ENCODE results near the gene NELL2. TPM values are rescaled to one million over a fixed set of nuclear protein-coding genes. Genes with fewer than 3 reads are reported as not detected.

The NELL2 gene
- total RNA-seq, 1 experiment from 2014 or later = 32.7 TPM

- Histone ChIP-seq H4K8ac (replicated peaks; ENCODE audit: insufficient read length, low read depth, low read length) (no peak overlapping the region), H3K79me1 (ENCODE audit: insufficient read depth, low read depth, low read length, poor library complexity, severe bottlenecking) (no peaks in the 10 kb centered on the region), H3K79me2 (ENCODE audit: insufficient read depth, low read length) (peaks cover 4% of the 10 kb centered on the region; the same call in 1 of the 2 replicates), H3K27ac (ENCODE audit: insufficient read length, low read depth, low read length) (no peak overlapping the region), H4K5ac (ENCODE audit: insufficient read length, low read depth, low read length) (no peak overlapping the region), H4K20me1 (ENCODE audit: control insufficient read depth, insufficient read depth, insufficient read length) (no peaks in the 10 kb centered on the region), H3K4me2 (ENCODE audit: insufficient read depth, insufficient read length, low read length) (no peak overlapping the region), H2BK120ac (ENCODE audit: low read depth, low read length, poor library complexity, severe bottlenecking) (no peak overlapping the region), H3K23ac (ENCODE audit: insufficient read length, low read depth, low read length) (no peak overlapping the region), H2AFZ (ENCODE audit: low read length) (no peak overlapping the region), H3K56ac (ENCODE audit: insufficient read length, low read depth, low read length) (no peak overlapping the region), H2BK5ac (ENCODE audit: insufficient read length, low read length) (no peak overlapping the region), H3K14ac (ENCODE audit: insufficient read depth, low read length) (no peak overlapping the region), H3K23me2 (ENCODE audit: insufficient read length, low read depth, low read length, poor library complexity, severe bottlenecking) (no peaks in the 10 kb centered on the region), H3K9me3 (ENCODE audit: control insufficient read depth, low read depth, low read length) (no peaks in the 10 kb centered on the region), H2BK12ac (ENCODE audit: insufficient read length, low read depth, low read length) (no peak overlapping the region), H3K4ac (ENCODE audit: low read depth, low read length) (no peak overlapping the region), H3T11ph (ENCODE audit: low read length) (no peak overlapping the region), H3K4me1 (ENCODE audit: insufficient read depth, low read length) (no peaks in the 10 kb centered on the region), H3K9ac (ENCODE audit: extremely low read depth, insufficient read length, low read length) (no peak overlapping the region), H2BK20ac (ENCODE audit: low read depth, low read length, poor library complexity, severe bottlenecking) (no peak overlapping the region), H4K91ac (ENCODE audit: insufficient read length, low read depth, low read length) (no peak overlapping the region), H2AK5ac (ENCODE audit: insufficient read length, low read length) (no peak overlapping the region), H2BK15ac (ENCODE audit: low read depth, low read length) (no peak overlapping the region), H3K27me3 (ENCODE audit: insufficient read depth, low read length) (no peaks in the 10 kb centered on the region), H3K18ac (ENCODE audit: insufficient read length, low read depth, low read length) (no peak overlapping the region)
- TF ChIP-seq CTCF (conservative IDR thresholded peaks at IDR 0.05) = no peak
- Mint-ChIP-seq H3K27me3 (ENCODE audit: low read depth) (no peaks in the 10 kb centered on the region), H3K4me1 (peaks cover 0 to 3% of the 10 kb centered on the region in 2 experiments; a peak in 1 of 4 replicates), H3K9me3 (peaks cover 0 to 5% of the 10 kb centered on the region in 2 experiments; a peak in 3 of 5 replicates), H3K36me3 (ENCODE audit: insufficient read depth in 1 of 3, low read depth in 3 of 3) (peaks cover 2 to 15% (median 12%) of the 10 kb centered on the region in 3 experiments; a peak in 6 of 7 replicates), H3K27ac (no peak overlapping the region), H3K4me3 (no peak overlapping the region)
- DNase-seq = no peak
- no CpG with 5 or more reads among the region's 1 CpG for WGBS (ENCODE audit: extremely low coverage, insufficient read length, low lambda C conversion rate)
Measured at GRCh38 chr12:44859998-44860689, 16.0 kb downstream of the NELL2 start.

Data from H9 (cell line).